ENCODE measurements around the gene FAM3C.

GRCh38 chr7:121394709-121395140 is 1.4 kb downstream of the FAM3C start:
- no peak for TF ChIP-seq JUND (IDR thresholded peaks at IDR 0.05)
- no peak for TF ChIP-seq CTCF (IDR thresholded peaks at IDR 0.05 in 2 of 3, conservative IDR thresholded peaks at IDR 0.05 in 1 of 3; ENCODE audit: borderline replicate concordance in 1 of 3, insufficient read depth in 1 of 3, low read depth in 2 of 3, low read length in 2 of 3)
- TF ChIP-seq SP1 (IDR thresholded peaks at IDR 0.05; ENCODE audit: low read depth): no peak
- no peak for TF ChIP-seq YY1 (IDR thresholded peaks at IDR 0.05; ENCODE audit: extremely low read depth, insufficient replicate concordance, low read depth, low read length)
- no peak for TF ChIP-seq ZNF274 (IDR thresholded peaks at IDR 0.05; ENCODE audit: low read depth, low read length)
- TF ChIP-seq POLR2A (IDR thresholded peaks at IDR 0.05; ENCODE audit: borderline replicate concordance, extremely low read depth, insufficient read depth, insufficient read length): no peak
- TF ChIP-seq FOSL1 (IDR thresholded peaks at IDR 0.05; ENCODE audit: low read depth): no peak
- no peak for TF ChIP-seq REST (IDR thresholded peaks at IDR 0.05; ENCODE audit: low read depth)
- no peak; the same call in 1 of the 2 replicates for TF ChIP-seq POLR2AphosphoS5 (IDR thresholded peaks at IDR 0.05; ENCODE audit: low read depth, low read length)
- TF ChIP-seq MAX (IDR thresholded peaks at IDR 0.05): no peak
- no peak for TF ChIP-seq EZH2 (IDR thresholded peaks at IDR 0.05)
- no peak for TF ChIP-seq SRF (IDR thresholded peaks at IDR 0.05; ENCODE audit: low read depth)
